ENCODE data around the gene CIAO2A.

CIAO2A gene

GRCh38 chr15:64032329-64032728 is 61.3 kb downstream of the CIAO2A start:
- H3K4me3 ChIP-seq (ENCODE audit: control insufficient read depth, low read depth, low read length): no peak overlapping the region
- DNase-seq (ENCODE audit: low read depth): no peak
- no peak for TF ChIP-seq CTCF (IDR thresholded peaks at IDR 0.05; ENCODE audit: control insufficient read depth, insufficient read depth, low read depth, low read length, missing control alignments)

- no peak overlapping the region for H3K4me3 ChIP-seq (ENCODE audit: control insufficient read depth, low read depth, low read length)
- DNase-seq (ENCODE audit: low read depth): no peak
- no peak for TF ChIP-seq CTCF (IDR thresholded peaks at IDR 0.05; ENCODE audit: control insufficient read depth, insufficient read depth, low read depth, low read length, missing control alignments)
Measured at GRCh38 chr15:64030123-64030522, 63.5 kb downstream of the CIAO2A start.

GRCh38 chr15:64029633-64030032 is 64.0 kb downstream of the CIAO2A start:
- no peak overlapping the region for H3K4me3 ChIP-seq (ENCODE audit: control insufficient read depth, low read depth, low read length)
- no peak for DNase-seq (ENCODE audit: low read depth)
- no peak for TF ChIP-seq CTCF (IDR thresholded peaks at IDR 0.05; ENCODE audit: control insufficient read depth, insufficient read depth, low read depth, low read length, missing control alignments)

- no peak overlapping the region for H3K4me3 ChIP-seq (ENCODE audit: control insufficient read depth, low read depth, low read length)
- DNase-seq (ENCODE audit: low read depth): no peak
- no peak for TF ChIP-seq CTCF (IDR thresholded peaks at IDR 0.05; ENCODE audit: control insufficient read depth, insufficient read depth, low read depth, low read length, missing control alignments)
Measured at GRCh38 chr15:64029110-64029509, 64.5 kb downstream of the CIAO2A start.

GRCh38 chr15:64026591-64026990 is 67.0 kb downstream of the CIAO2A start:
- H3K4me3 ChIP-seq (ENCODE audit: control insufficient read depth, low read depth, low read length): no peak overlapping the region
- DNase-seq (ENCODE audit: low read depth): no peak
- no peak for TF ChIP-seq CTCF (IDR thresholded peaks at IDR 0.05; ENCODE audit: control insufficient read depth, insufficient read depth, low read depth, low read length, missing control alignments)

GRCh38 chr15:64024172-64025050 is 69.2 kb downstream of the CIAO2A start:
- H3K4me3 ChIP-seq (ENCODE audit: control insufficient read depth, low read depth, low read length): no peak overlapping the region
- DNase-seq (ENCODE audit: low read depth): no peak
- peak; percentile 21 for TF ChIP-seq CTCF (IDR thresholded peaks at IDR 0.05; ENCODE audit: control insufficient read depth, insufficient read depth, low read depth, low read length, missing control alignments)
